H1 (cell line): ENCODE measurements around the gene PSMD9. TPM values are rescaled to one million over a fixed set of nuclear protein-coding genes. Genes with fewer than 3 reads are reported as not detected.

Source experiments
- CTCF ChIA-PET: fragments of 300-600 bp; sonication (Branson Sonifier 250); formaldehyde crosslinking; loops from one replicate; lab custom pipeline; 2021; ENCODE audit not compliant: partially characterized antibody; lab: Charles Lee
- POLR2A ChIA-PET: fragments of 300-600 bp; sonication (Branson Sonifier 250); formaldehyde crosslinking; loops from one replicate; lab custom pipeline; 2021; ENCODE audit warnings: inconsistent platforms; ENCODE audit not compliant: partially characterized antibody; lab: Charles Lee
- DNase-seq, 2 experiments: peaks; one replicate each; pipeline versions ENCODE4 v3.0.0 to v3.0.0-alpha.2; 2010 to 2022; ENCODE audit warnings: low spot score in 2 of 2, low read depth in 1 of 2, mixed read lengths in 1 of 2
- FAIRE-seq: peaks from 2 replicates; lab custom pipeline; 2011; peaks lifted over from hg19 to GRCh38; lab: Jason Lieb, UNC
- H2AFZ ChIP-seq: 2 replicates; pipeline ENCODE4 v1.8.1; 2012; ENCODE audit warnings: low read length, inconsistent platforms
- H2AK5ac ChIP-seq: 2 replicates; pipeline ENCODE4 v1.6.1; 2013; ENCODE audit warnings: low read depth, low read length
- H2BK120ac ChIP-seq: replicated peaks from 2 replicates; pipeline ENCODE3; 2013; ENCODE audit warnings: low read depth, low read length, inconsistent platforms
- H2BK12ac ChIP-seq: 2 replicates; pipeline ENCODE4 v1.6.1; 2013; ENCODE audit warnings: low read depth, low read length
- H2BK15ac ChIP-seq: 2 replicates; pipeline ENCODE4 v1.6.1; 2013; ENCODE audit warnings: low read length
- H2BK20ac ChIP-seq: 2 replicates; pipeline ENCODE4 v1.6.1; 2013; ENCODE audit warnings: low read length
- H2BK5ac ChIP-seq: 2 replicates; pipeline ENCODE4 v1.6.1; 2013; ENCODE audit warnings: low read depth, low read length
- H3K14ac ChIP-seq: 2 replicates; pipeline ENCODE4 v1.6.1; 2013; ENCODE audit warnings: inconsistent platforms; ENCODE audit not compliant: insufficient read length
- H3K18ac ChIP-seq: 2 replicates; pipeline ENCODE4 v1.6.1; 2013; ENCODE audit warnings: low read length; ENCODE audit errors: extremely low read depth
- H3K23ac ChIP-seq: 2 replicates; pipeline ENCODE4 v1.6.1; 2013; ENCODE audit warnings: inconsistent platforms; ENCODE audit not compliant: insufficient read length
- H3K23me2 ChIP-seq: 2 replicates; pipeline ENCODE4 v1.6.1; 2013; ENCODE audit warnings: low read depth, low read length
- H3K27ac ChIP-seq: 2 replicates; pipeline ENCODE4 v1.6.1; 2011; ENCODE audit warnings: low read depth, low read length, inconsistent platforms
- H3K27me3 ChIP-seq, 4 experiments: replicated peaks in 1 of 4; 1 replicate in 1 of 4; 2 replicates in 3 of 4; pipeline versions ENCODE4 v1.6.1 to v1.8.1; 2011 to 2013; ENCODE audit warnings: low read length in 3 of 4, mild to moderate bottlenecking in 3 of 4, inconsistent platforms in 2 of 4, mixed read lengths in 2 of 4, moderate library complexity in 1 of 4; ENCODE audit not compliant: control insufficient read depth in 3 of 4, insufficient read depth in 3 of 4; ENCODE audit errors: extremely low read depth in 1 of 4
- H3K36me3 ChIP-seq, 4 experiments: 2 replicates each; pipeline versions ENCODE4 v1.6.1 to v1.8.1; 2011 to 2013; ENCODE audit warnings: mild to moderate bottlenecking in 4 of 4, low read length in 3 of 4, moderate library complexity in 2 of 4, control low read depth in 1 of 4, inconsistent platforms in 1 of 4; ENCODE audit not compliant: insufficient read depth in 4 of 4, control insufficient read depth in 2 of 4
- H3K4ac ChIP-seq: replicated peaks from 2 replicates; pipeline ENCODE3; 2013; ENCODE audit warnings: low read length, low read depth, mixed read lengths, inconsistent platforms; ENCODE audit not compliant: insufficient read length
- H3K4me1 ChIP-seq, 4 experiments: replicated peaks in 1 of 4; 1 replicate in 1 of 4; 2 replicates in 3 of 4; pipeline versions ENCODE4 v1.6.1 to v1.8.1; 2011 to 2013; ENCODE audit warnings: low read length in 3 of 4, inconsistent platforms in 2 of 4, mixed read lengths in 1 of 4; ENCODE audit not compliant: insufficient read depth in 4 of 4, control insufficient read depth in 3 of 4
- H3K4me2 ChIP-seq, 2 experiments: 2 replicates each; pipeline versions ENCODE4 v1.6.1 to v1.8.1; 2011 to 2013; ENCODE audit warnings: low read depth in 2 of 2, low read length in 2 of 2, control low read depth in 1 of 2, inconsistent platforms in 1 of 2, mild to moderate bottlenecking in 1 of 2; ENCODE audit not compliant: insufficient read depth in 1 of 2
- H3K4me3 ChIP-seq, 4 experiments: fragments of 200-600, 300-600 bp in 1 of 4; sonication (generic), shearing (Covaris generic), sonication (Bioruptor Twin) in 1 of 4; 2 replicates each; pipeline versions ENCODE4 v1.5.1 to v1.8.1; 2011 to 2016; ENCODE audit warnings: low read length in 4 of 4, low read depth in 3 of 4, control low read depth in 2 of 4, inconsistent platforms in 2 of 4, mild to moderate bottlenecking in 2 of 4, mixed read lengths in 1 of 4, moderate library complexity in 1 of 4; ENCODE audit not compliant: insufficient read depth in 2 of 4; ENCODE audit errors: extremely low read depth in 1 of 4
- H3K56ac ChIP-seq: replicated peaks from 2 replicates; pipeline ENCODE3; 2013; ENCODE audit warnings: low read depth, mild to moderate bottlenecking, mixed read lengths, low read length, inconsistent platforms; ENCODE audit not compliant: insufficient read length
- H3K79me1 ChIP-seq: 2 replicates; pipeline ENCODE4 v1.6.1; 2013; ENCODE audit warnings: low read depth, low read length, control low read depth
- H3K79me2 ChIP-seq, 2 experiments: 2 replicates each; pipeline versions ENCODE4 v1.6.1 to v1.8.1; 2012 to 2013; ENCODE audit warnings: low read length in 2 of 2, mild to moderate bottlenecking in 2 of 2, inconsistent platforms in 1 of 2; ENCODE audit not compliant: insufficient read depth in 2 of 2, control insufficient read depth in 1 of 2
- H3K9ac ChIP-seq, 4 experiments: replicated peaks in 1 of 4; 1 replicate in 1 of 4; 2 replicates in 3 of 4; pipeline versions ENCODE4 v1.6.1 to v1.8.1; 2011 to 2013; ENCODE audit warnings: low read depth in 3 of 4, low read length in 3 of 4, control low read depth in 2 of 4, mild to moderate bottlenecking in 2 of 4, moderate library complexity in 2 of 4, inconsistent platforms in 1 of 4; ENCODE audit errors: extremely low read depth in 1 of 4
- H3K9me3 ChIP-seq, 2 experiments: 2 replicates each; pipeline versions ENCODE4 v1.6.1 to v1.8.1; 2012 to 2013; ENCODE audit warnings: mild to moderate bottlenecking in 2 of 2, moderate library complexity in 2 of 2, control low read depth in 1 of 2, inconsistent platforms in 1 of 2, low read depth in 1 of 2, low read length in 1 of 2, mixed read lengths in 1 of 2; ENCODE audit not compliant: insufficient read depth in 2 of 2
- H4K20me1 ChIP-seq, 2 experiments: replicated peaks in 1 of 2; 2 replicates each; pipeline versions ENCODE3 to v1.8.1; 2011 to 2013; ENCODE audit warnings: inconsistent platforms in 2 of 2, low read length in 2 of 2, mild to moderate bottlenecking in 1 of 2; ENCODE audit not compliant: insufficient read depth in 2 of 2, control insufficient read depth in 1 of 2
- H4K5ac ChIP-seq: 2 replicates; pipeline ENCODE4 v1.6.1; 2013; ENCODE audit warnings: low read length, low read depth, mixed read lengths, inconsistent platforms; ENCODE audit not compliant: insufficient read length
- H4K8ac ChIP-seq: 2 replicates; pipeline ENCODE4 v1.8.0; 2013; ENCODE audit warnings: mild to moderate bottlenecking, moderate library complexity, low read length, inconsistent platforms; ENCODE audit not compliant: insufficient read depth; ENCODE audit errors: extremely low read depth
- H4K91ac ChIP-seq: replicated peaks from 2 replicates; pipeline ENCODE3; 2013; ENCODE audit warnings: low read length, mixed read lengths, inconsistent platforms; ENCODE audit not compliant: insufficient read length
- BACH1 ChIP-seq: IDR thresholded peaks from 2 replicates; pipeline ENCODE4 v1.6.1; 2012; ENCODE audit warnings: low read length, improper control_type of control experiment
- EP300 ChIP-seq, 2 experiments: IDR thresholded peaks; 1 replicate in 1 of 2; 2 replicates in 1 of 2; pipeline ENCODE4 v1.6.1; 2011 to 2012; ENCODE audit warnings: low read depth in 2 of 2, low read length in 2 of 2, mild to moderate bottlenecking in 2 of 2, borderline replicate concordance in 1 of 2, inconsistent platforms in 1 of 2, moderate library complexity in 1 of 2
- HDAC2 ChIP-seq, 2 experiments: fragments of 300-600 bp in 1 of 2; sonication (generic) in 1 of 2; IDR thresholded peaks; 2 replicates each; pipeline ENCODE4 v1.6.1; 2011 to 2012; ENCODE audit warnings: low read depth in 2 of 2, low read length in 2 of 2, mild to moderate bottlenecking in 2 of 2, moderate library complexity in 2 of 2, borderline replicate concordance in 1 of 2, inconsistent platforms in 1 of 2
- MAX ChIP-seq: IDR thresholded peaks from 2 replicates; pipeline ENCODE4 v1.6.1; 2012; ENCODE audit warnings: inconsistent platforms
- SIRT6 ChIP-seq: IDR thresholded peaks from one replicate; pipeline ENCODE4 v1.7.1; 2012; ENCODE audit warnings: low read length, inconsistent platforms
- TBP ChIP-seq: IDR thresholded peaks from 2 replicates; pipeline ENCODE4 v1.6.1; 2011; ENCODE audit warnings: low read depth, low read length, improper control_type of control experiment
- TEAD4 ChIP-seq: IDR thresholded peaks from 2 replicates; pipeline ENCODE4 v1.6.1; 2012; ENCODE audit warnings: low read depth, low read length, inconsistent platforms, mixed read lengths
- WGBS, 2 experiments: shearing (Covaris generic) in 1 of 2; methylation state at CpG; one replicate each; pipeline versions ENCODE4 v1.1.6 to v1.1.7; 2013 to 2015; ENCODE audit warnings: low lambda C conversion rate in 2 of 2, mixed read lengths in 2 of 2, inconsistent platforms in 1 of 2, low coverage in 1 of 2, missing lambda C conversion rate in 1 of 2; ENCODE audit not compliant: insufficient replicate concordance in 2 of 2, insufficient coverage in 1 of 2, insufficient read length in 1 of 2; ENCODE audit errors: extremely low coverage in 1 of 2, missing lambda C conversion rate in 1 of 2; 5-methylcytosine and 5-hydroxymethylcytosine counted together
- polyA plus RNA-seq, 7 experiments: library from polyadenylated mRNA; depleted of rRNA in 3 of 7; stranded (reverse) in 5 of 7; unstranded in 2 of 7; fragments of >200 nt in 5 of 7; fragments of 200-250 nt in 2 of 7; gene quantifications; 1 replicate in 5 of 7; 2 replicates in 1 of 7; 4 replicates in 1 of 7; pipeline versions ENCODE4 v1.2.1 to v1.2.3, GENCODE V29; 2011 to 2013; ENCODE audit warnings: missing spikeins in 2 of 7, mixed read lengths in 2 of 7
- total RNA-seq: library from RNA; stranded (reverse); fragmentation: NEBNext Ultra II Directional; extraction: Animal tissue kit (Norgen Biotek cat#: 25700); gene quantifications from 2 replicates; pipeline ENCODE4 v1.2.1, GENCODE V29; 2021
- TF ChIP-seq, protein P1 (sequence below): IDR thresholded peaks from 2 replicates; pipeline ENCODE4 v1.6.1; 2011; ENCODE audit warnings: low read length, improper control_type of control experiment

Gene PSMD9
- total and polyA plus RNA-seq, 2 of the 8 experiments (the other 6 are each of a cell fraction or from before 2014, with no cell fraction given): 28.8 to 36.1 TPM

- FAIRE-seq: no peak
- Histone ChIP-seq H3K23ac (no peak overlapping the region), H3K4ac (no peak overlapping the region), H3K79me2 (no peaks in the 10 kb centered on the region), H4K91ac (no peak overlapping the region), H3K14ac (no peak overlapping the region), H2AK5ac (no peak overlapping the region), H2BK20ac (no peak overlapping the region), H2BK120ac (no peak overlapping the region), H3K4me2 (no peak overlapping the region), H3K23me2 (no peaks in the 10 kb centered on the region), H4K5ac (no peak overlapping the region), H3K36me3 (no peaks in the 10 kb centered on the region), H3K18ac (no peak overlapping the region), H2BK5ac (no peak overlapping the region), H3K4me3 (no peak overlapping the region), H3K79me1 (no peaks in the 10 kb centered on the region), H2AFZ (no peak overlapping the region), H3K27me3 (no peaks in the 10 kb centered on the region), H2BK12ac (no peak overlapping the region), H4K20me1 (no peaks in the 10 kb centered on the region), H3K9ac (no peak overlapping the region), H3K4me1 (peaks cover 0 to 7% (median 3%) of the 10 kb centered on the region in 4 experiments; a peak in 3 of 7 replicates), H3K9me3 (no peaks in the 10 kb centered on the region), H2BK15ac (no peak overlapping the region), H3K27ac (no peak overlapping the region), H4K8ac (no peak overlapping the region), H3K56ac (no peak overlapping the region)
- TF ChIP-seq BACH1 (no peak), TEAD4 (no peak), SIRT6 (no peak), EP300 (IDR thresholded peaks at IDR 0.05; ENCODE audit: borderline replicate concordance in 1 of 2, low read depth in 2 of 2, low read length in 2 of 2) (no peak), MAX (no peak), HDAC2 (IDR thresholded peaks at IDR 0.05; ENCODE audit: borderline replicate concordance in 1 of 2, low read depth in 2 of 2, low read length in 2 of 2) (no peak), TBP (no peak)
- TF ChIP-seq, protein P1, sequence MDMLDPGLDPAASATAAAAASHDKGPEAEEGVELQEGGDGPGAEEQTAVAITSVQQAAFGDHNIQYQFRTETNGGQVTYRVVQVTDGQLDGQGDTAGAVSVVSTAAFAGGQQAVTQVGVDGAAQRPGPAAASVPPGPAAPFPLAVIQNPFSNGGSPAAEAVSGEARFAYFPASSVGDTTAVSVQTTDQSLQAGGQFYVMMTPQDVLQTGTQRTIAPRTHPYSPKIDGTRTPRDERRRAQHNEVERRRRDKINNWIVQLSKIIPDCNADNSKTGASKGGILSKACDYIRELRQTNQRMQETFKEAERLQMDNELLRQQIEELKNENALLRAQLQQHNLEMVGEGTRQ: no peak
- no peak for DNase-seq
- ChIA-PET POLR2A (no interaction called here), CTCF (interaction anchor here (0.6 to 1.5 kb wide), 2 partner anchors 14 to 71 kb away, joined by 3 to 4 read pairs; no protein-coding TSS in a partner anchor)
- 91% methylated on average over 3 of the region's 3 CpGs; no CpG with 5 or more reads in 1 of the 2 experiments for whole genome bisulfite sequencing, 2 experiments
Observed at GRCh38 chr12:121953695-121954094, 65.1 kb downstream of the PSMD9 start.
